ENCODE results near the gene GABRB3.

The GABRB3 gene

DNA sequence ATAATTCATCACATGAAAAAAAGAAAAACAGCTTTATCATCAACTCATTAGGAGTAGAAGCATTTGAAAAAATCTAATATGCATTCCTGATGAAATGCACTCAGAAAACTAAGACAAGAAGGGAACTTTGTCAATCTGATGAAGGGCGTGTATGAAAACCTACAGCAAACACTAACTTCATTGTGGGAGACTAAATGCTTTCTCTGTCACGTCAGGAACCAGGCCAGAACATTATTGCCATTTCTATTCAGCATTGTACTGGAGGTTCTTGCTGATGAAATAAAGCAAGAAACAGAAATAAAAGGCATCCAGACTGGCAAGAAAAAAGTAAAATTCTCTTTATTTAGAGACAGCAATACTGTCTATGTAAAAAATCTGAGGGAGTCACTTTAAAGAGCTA, 235.2 kb downstream of the GABRB3 start:
- in situ Hi-C loops (cut with MboI; ENCODE audit: low pct_unique_long_range_greater_than_20kb, low sequenced_read_pairs, unreplicated experiment), result no loop called here
- TF ChIP-seq, protein P1, sequence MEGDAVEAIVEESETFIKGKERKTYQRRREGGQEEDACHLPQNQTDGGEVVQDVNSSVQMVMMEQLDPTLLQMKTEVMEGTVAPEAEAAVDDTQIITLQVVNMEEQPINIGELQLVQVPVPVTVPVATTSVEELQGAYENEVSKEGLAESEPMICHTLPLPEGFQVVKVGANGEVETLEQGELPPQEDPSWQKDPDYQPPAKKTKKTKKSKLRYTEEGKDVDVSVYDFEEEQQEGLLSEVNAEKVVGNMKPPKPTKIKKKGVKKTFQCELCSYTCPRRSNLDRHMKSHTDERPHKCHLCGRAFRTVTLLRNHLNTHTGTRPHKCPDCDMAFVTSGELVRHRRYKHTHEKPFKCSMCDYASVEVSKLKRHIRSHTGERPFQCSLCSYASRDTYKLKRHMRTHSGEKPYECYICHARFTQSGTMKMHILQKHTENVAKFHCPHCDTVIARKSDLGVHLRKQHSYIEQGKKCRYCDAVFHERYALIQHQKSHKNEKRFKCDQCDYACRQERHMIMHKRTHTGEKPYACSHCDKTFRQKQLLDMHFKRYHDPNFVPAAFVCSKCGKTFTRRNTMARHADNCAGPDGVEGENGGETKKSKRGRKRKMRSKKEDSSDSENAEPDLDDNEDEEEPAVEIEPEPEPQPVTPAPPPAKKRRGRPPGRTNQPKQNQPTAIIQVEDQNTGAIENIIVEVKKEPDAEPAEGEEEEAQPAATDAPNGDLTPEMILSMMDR (IDR thresholded peaks at IDR 0.05; ENCODE audit: extremely low read depth, insufficient read depth, missing control alignments), result no peak
- no peak for DNase-seq (ENCODE audit: low spot score)

DNA sequence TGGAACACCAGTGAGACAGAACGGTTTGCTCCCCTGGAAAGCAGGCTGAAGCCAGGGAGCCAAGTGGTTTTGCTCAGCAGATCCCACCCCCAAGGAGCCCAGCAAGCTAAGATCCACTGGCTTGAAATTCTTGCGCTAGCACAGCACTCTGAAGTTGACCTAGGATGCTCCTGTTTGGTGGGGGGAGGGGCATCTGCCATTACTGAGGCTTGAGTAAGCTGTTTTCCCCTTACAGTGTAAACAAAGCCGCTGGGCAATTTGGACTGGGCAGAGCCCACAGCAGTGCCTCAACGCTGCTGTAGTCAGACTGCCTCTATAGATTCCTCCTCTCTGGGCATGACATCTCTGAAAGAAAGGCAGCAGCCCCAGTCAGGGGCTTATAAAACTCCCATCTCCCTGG, 241.4 kb downstream of the GABRB3 start:
- in situ Hi-C loops (cut with MboI; ENCODE audit: low pct_unique_long_range_greater_than_20kb, low sequenced_read_pairs, unreplicated experiment), result no loop called here
- no peak for DNase-seq (ENCODE audit: low spot score)
- TF ChIP-seq, protein P1 (IDR thresholded peaks at IDR 0.05; ENCODE audit: extremely low read depth, insufficient read depth, missing control alignments), result no peak

DNA sequence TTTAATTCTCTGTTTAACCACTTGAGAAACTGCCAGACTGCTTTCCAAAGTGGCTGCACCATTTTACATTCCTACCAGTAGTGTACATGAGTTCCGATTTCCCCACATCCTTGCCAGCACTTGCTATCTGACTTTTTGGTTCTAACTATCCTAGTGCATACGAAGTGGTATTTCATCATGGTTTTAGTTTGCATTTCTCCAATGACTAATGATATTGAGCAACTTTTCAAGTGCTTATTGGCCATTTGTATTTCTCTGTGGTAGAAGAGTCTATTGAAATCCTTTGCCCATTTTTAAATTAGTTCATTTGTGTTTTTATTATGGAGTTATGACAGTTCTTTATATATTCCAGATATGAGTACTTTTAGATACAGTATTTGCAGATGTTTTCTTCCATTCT, 247.8 kb downstream of the GABRB3 start:
- in situ Hi-C loops (cut with MboI; ENCODE audit: low pct_unique_long_range_greater_than_20kb, low sequenced_read_pairs, unreplicated experiment), result no loop called here
- DNase-seq (ENCODE audit: low spot score), result no peak

DNA sequence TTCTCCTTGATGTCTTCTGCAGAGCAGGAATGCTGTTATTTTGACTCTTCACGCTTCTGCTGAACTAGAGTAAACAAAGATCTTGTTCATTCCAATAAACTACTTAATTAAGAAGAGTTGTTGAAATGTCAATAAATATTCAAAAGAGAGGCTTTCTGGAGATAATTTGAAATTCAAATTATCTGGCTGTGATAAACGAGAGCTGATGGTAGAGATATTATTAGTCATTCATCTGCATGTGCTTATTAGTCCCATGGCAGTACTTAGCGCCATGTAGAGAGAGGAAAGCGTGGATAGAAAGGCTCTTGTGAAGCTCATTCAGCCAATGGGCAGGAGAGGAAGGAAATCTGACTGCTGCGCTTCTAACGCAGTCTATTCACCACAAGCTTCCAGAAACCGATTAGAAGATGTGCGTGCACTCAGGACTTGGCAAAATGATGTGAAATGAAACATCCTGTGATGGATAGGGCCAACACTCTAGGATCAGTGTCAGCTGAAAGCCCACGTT, 251.1 kb downstream of the GABRB3 start:
- TF ChIP-seq, protein P1 (IDR thresholded peaks at IDR 0.05; ENCODE audit: extremely low read depth, insufficient read depth, missing control alignments), result no peak
- in situ Hi-C loops (cut with MboI; ENCODE audit: low pct_unique_long_range_greater_than_20kb, low sequenced_read_pairs, unreplicated experiment), result no loop called here
- no peak for DNase-seq (ENCODE audit: low spot score)

More for the DNA sequence above, 247.8 kb downstream of the GABRB3 start:
- TF ChIP-seq, protein P1 (IDR thresholded peaks at IDR 0.05; ENCODE audit: extremely low read depth, insufficient read depth, missing control alignments), result no peak

DNA sequence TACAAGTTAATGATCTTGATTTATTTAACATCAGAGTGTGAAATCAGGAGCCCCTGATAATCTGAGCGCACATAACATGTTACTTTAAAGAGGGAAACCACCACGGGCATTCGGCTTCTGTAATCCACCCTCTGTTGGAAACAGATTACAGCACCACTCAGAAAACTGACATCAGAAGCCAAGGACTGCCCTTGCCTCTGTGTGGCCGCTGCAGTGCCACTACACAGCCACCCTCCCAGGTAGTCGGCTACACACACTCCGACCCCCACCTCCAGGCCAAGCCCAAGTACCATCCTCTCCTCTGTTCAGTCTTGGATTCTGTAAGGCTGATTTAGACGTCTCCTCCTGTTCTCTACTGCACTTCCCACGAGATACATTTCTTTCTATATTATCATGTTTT, 251.7 kb downstream of the GABRB3 start:
- TF ChIP-seq, protein P1 (IDR thresholded peaks at IDR 0.05; ENCODE audit: extremely low read depth, insufficient read depth, missing control alignments), result no peak
- no peak for DNase-seq (ENCODE audit: low spot score)
- in situ Hi-C loops (cut with MboI; ENCODE audit: low pct_unique_long_range_greater_than_20kb, low sequenced_read_pairs, unreplicated experiment), result no loop called here

DNA sequence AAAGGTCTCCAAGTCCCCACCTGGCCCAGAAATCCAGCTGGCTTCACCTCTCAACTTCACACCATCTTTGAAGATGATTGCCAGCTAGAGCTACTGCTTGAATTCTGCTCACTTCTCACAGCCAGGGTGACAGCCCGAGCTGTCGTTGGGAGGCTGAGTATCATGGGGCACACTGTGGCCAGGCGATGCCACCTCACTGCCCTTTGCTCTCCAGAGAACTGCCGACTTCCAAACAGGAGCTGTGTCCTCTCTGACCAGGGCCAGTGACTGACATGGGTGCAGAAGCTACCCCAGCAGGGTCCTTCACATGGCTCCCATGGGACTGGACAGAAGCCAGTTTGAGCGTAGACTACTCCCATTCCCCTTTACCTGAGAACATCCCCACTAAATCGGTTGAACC, 254.0 kb downstream of the GABRB3 start:
- DNase-seq (ENCODE audit: low spot score), result no peak
- TF ChIP-seq, protein P1 (IDR thresholded peaks at IDR 0.05; ENCODE audit: extremely low read depth, insufficient read depth, missing control alignments), result no peak
- in situ Hi-C loops (cut with MboI; ENCODE audit: low pct_unique_long_range_greater_than_20kb, low sequenced_read_pairs, unreplicated experiment), result no loop called here
